Measurements from ENCODE around the gene ROBO1.
"Not testable (repeated sequence)": the region's sequence is repeated elsewhere in the genome, so short reads cannot be mapped to it uniquely, and the experiment has no call there.

The ROBO1 gene

GRCh38 chr3:78732893-78733292 is 1034.9 kb downstream of the ROBO1 start:
- no peak for TF ChIP-seq ZFX (IDR thresholded peaks at IDR 0.05)
- TF ChIP-seq, protein P1, sequence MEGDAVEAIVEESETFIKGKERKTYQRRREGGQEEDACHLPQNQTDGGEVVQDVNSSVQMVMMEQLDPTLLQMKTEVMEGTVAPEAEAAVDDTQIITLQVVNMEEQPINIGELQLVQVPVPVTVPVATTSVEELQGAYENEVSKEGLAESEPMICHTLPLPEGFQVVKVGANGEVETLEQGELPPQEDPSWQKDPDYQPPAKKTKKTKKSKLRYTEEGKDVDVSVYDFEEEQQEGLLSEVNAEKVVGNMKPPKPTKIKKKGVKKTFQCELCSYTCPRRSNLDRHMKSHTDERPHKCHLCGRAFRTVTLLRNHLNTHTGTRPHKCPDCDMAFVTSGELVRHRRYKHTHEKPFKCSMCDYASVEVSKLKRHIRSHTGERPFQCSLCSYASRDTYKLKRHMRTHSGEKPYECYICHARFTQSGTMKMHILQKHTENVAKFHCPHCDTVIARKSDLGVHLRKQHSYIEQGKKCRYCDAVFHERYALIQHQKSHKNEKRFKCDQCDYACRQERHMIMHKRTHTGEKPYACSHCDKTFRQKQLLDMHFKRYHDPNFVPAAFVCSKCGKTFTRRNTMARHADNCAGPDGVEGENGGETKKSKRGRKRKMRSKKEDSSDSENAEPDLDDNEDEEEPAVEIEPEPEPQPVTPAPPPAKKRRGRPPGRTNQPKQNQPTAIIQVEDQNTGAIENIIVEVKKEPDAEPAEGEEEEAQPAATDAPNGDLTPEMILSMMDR (conservative IDR thresholded peaks at IDR 0.05): no peak
- H3K27ac ChIP-seq: no peak overlapping the region

DNA sequence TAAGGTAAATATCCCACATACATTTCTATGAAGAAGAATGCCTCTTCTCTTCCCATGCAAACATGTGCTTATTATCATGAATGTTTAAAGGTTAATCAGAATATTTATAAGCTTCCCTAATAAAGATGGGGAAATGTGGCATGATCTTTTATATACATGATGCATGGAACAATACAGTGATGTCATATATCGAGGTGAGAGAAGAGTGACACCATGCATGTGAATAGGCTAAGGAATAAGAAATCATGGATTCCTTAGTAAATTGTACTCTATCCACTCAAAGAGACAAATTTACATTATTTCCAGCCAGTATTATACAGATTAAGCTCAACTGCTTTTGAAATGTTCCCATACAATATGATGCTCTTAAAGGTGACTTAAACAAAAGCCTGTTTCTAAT is 1035.3 kb downstream of the ROBO1 start:
- H3K27ac ChIP-seq: no peak overlapping the region
- no peak for TF ChIP-seq ZFX (IDR thresholded peaks at IDR 0.05)
- TF ChIP-seq, protein P1 (conservative IDR thresholded peaks at IDR 0.05): no peak

DNA sequence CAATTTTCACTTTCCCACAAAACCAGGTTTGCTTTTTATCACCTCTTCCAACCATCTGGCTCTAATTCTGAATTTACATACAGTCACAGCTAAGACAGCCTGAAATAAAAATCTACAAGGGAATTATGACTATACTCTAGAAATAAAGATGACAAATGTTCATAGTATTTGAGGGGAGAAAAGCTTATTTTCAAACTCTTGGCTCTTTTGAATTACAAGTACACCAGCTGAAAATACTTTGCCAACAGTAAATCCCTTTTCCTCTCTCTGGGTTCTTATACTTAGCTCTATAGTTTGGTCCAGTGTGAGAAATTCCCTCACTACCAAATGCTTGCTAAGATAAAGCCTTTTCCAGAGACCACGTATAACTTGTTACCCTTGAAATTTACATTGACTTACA is 1037.9 kb downstream of the ROBO1 start:
- H3K27ac ChIP-seq: no peak overlapping the region
- no peak for TF ChIP-seq ZFX (IDR thresholded peaks at IDR 0.05)
- TF ChIP-seq, protein P1 (conservative IDR thresholded peaks at IDR 0.05): no peak

DNA sequence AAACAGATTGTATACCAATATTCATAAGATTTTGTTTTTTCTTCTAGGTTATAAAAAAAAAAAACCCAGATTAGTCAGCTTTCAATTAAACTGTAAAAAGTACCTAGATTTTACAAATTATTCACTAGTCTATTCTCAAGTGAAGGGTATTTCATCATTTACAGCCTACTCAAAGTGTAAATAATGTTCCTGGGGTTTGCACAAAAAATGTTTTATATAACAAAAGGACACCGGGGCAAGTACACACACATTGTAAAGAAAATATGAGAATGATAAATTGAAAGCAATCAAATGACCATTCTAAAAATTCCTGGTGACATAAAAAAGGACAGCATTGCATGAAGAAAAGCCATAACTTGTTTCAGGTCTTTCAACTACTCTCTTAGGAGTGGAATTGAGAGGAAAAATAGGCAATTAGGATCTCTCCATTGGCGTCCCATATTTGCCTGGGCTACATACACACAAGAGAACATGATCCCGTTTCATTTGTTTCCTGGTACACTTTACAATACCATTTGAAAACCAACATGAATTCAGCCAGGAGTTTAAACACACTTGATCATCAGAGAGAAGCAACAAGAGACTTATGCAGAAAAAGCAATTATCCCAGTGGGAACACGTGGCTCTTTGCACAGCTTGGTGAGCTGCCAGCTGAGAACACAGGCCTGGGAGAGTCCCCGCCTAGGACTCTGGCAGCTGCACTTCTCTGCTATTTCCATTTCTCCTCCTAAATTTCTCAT is 1039.2 kb downstream of the ROBO1 start:
- TF ChIP-seq, protein P1 (conservative IDR thresholded peaks at IDR 0.05): no peak
- no peak for TF ChIP-seq ZFX (IDR thresholded peaks at IDR 0.05)
- no peak overlapping the region for H3K27ac ChIP-seq

GRCh38 chr3:78726545-78726944 is 1041.3 kb downstream of the ROBO1 start:
- H3K27ac ChIP-seq: no peak overlapping the region
- TF ChIP-seq, protein P1 (conservative IDR thresholded peaks at IDR 0.05): no peak

- no peak overlapping the region for H3K27ac ChIP-seq
- TF ChIP-seq, protein P1 (conservative IDR thresholded peaks at IDR 0.05): no peak
- TF ChIP-seq ZFX (IDR thresholded peaks at IDR 0.05): no peak
Observed at GRCh38 chr3:78725703-78726246, 1042.0 kb downstream of the ROBO1 start.

GRCh38 chr3:78724859-78725258 is 1042.9 kb downstream of the ROBO1 start:
- H3K27ac ChIP-seq: no peak overlapping the region
- TF ChIP-seq ZFX (IDR thresholded peaks at IDR 0.05): no peak
- TF ChIP-seq, protein P1 (conservative IDR thresholded peaks at IDR 0.05): no peak

DNA sequence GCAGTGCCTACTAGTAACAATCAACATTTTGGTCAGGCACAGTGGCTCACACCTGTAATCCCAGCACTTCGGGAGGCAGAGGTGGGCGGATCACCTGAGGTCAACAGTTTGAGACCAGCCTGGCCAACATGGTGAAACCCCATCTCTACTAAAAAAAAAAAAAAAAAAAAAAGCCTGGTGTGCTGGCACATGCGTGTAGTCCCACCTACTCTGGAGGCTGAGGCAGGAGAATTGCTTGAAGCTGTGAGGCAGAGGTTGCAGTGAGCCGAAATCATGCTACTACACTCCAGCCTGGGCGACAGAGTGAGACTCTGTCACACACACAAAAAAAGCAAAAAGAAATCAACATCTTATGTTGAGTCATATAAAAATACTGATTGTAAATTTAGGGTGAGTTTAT is 1043.4 kb downstream of the ROBO1 start:
- H3K27ac ChIP-seq: not testable (repeated sequence)
